ENCODE measurements around the gene ADCYAP1.

ADCYAP1 gene

GRCh38 chr18:955384-956066 lies 50.9 kb downstream of the ADCYAP1 start:
- no peak for TF ChIP-seq CTCF (IDR thresholded peaks at IDR 0.05; ENCODE audit: low read depth, low read length)

GRCh38 chr18:957829-958228 lies 53.2 kb downstream of the ADCYAP1 start:
- no peak for TF ChIP-seq CTCF (IDR thresholded peaks at IDR 0.05; ENCODE audit: low read depth, low read length)
- DNase-seq (ENCODE audit: low read depth in 2 of 2) = no peak
- no peak overlapping the region for H3K4me3 ChIP-seq (replicated peaks in 1 of 2; ENCODE audit: low read depth in 2 of 2, low read length in 2 of 2)

More at GRCh38 chr18:955384-956066, 50.9 kb downstream of the ADCYAP1 start:
- DNase-seq (ENCODE audit: low read depth in 2 of 2) = no peak
- no peak overlapping the region for H3K4me3 ChIP-seq (replicated peaks in 1 of 2; ENCODE audit: low read depth in 2 of 2, low read length in 2 of 2)

- no peak for TF ChIP-seq CTCF (IDR thresholded peaks at IDR 0.05; ENCODE audit: low read depth, low read length)
- no peak overlapping the region for H3K4me3 ChIP-seq (replicated peaks in 1 of 2; ENCODE audit: low read depth in 2 of 2, low read length in 2 of 2)
- DNase-seq (ENCODE audit: low read depth in 2 of 2) = no peak
These were observed 55.2 kb downstream of the ADCYAP1 start for GRCh38 chr18:959854-960253.
